HEK293 (cell line): ENCODE data around the gene GOLGA6C.
"Not testable (repeated sequence)": the region's sequence is repeated elsewhere in the genome, so short reads cannot be mapped to it uniquely, and the experiment has no call there.

Experiments
- CTCF ChIA-PET: fragments of 350-600 bp; formaldehyde crosslinking; extraction: SDS; loops from one replicate; lab custom pipeline; 2021; ENCODE audit warnings: antibody characterized with exemption; lab: Yijun Ruan, JAX
- POLR2A ChIA-PET: fragments of 300-600 bp; formaldehyde crosslinking; extraction: SDS; loops from one replicate; lab custom pipeline; 2020; ENCODE audit warnings: antibody characterized with exemption, inconsistent platforms; lab: Yijun Ruan, JAX
- H3K27ac ChIP-seq: fragments of 200-500 bp; sonication (Bioruptor generic); 2 replicates; pipeline ENCODE4 v1.5.1; 2014; ENCODE audit warnings: low read depth, low read length, control low read depth, inconsistent platforms; ENCODE audit errors: extremely low read depth
- H3K36me3 ChIP-seq, 2 experiments: fragments of 200-500 bp in 1 of 2; sonication (Bioruptor generic) in 1 of 2; 1 replicate in 1 of 2; 2 replicates in 1 of 2; pipeline ENCODE4 v1.5.1; 2014 to 2017; ENCODE audit warnings: inconsistent platforms in 2 of 2, low read length in 2 of 2; ENCODE audit not compliant: control insufficient read depth in 2 of 2, insufficient read depth in 1 of 2
- H3K4me1 ChIP-seq: fragments of 200-500 bp; sonication (Bioruptor generic); 2 replicates; pipeline ENCODE4 v1.5.1; 2014; ENCODE audit warnings: mild to moderate bottlenecking, low read length, inconsistent platforms; ENCODE audit not compliant: control insufficient read depth, insufficient read depth
- H3K4me3 ChIP-seq: 2 replicates; pipeline ENCODE4 v1.5.1; 2011; ENCODE audit warnings: low read depth, mild to moderate bottlenecking, control low read depth, low read length, moderate library complexity
- H3K9me3 ChIP-seq: fragments of 200-500 bp; sonication (Bioruptor generic); 2 replicates; pipeline ENCODE4 v1.5.1; 2014; ENCODE audit warnings: low read depth, low read length, inconsistent platforms; ENCODE audit not compliant: control insufficient read depth, insufficient read depth
- CTCF ChIP-seq: fragments of 450-650 bp; formaldehyde crosslinking; IDR thresholded peaks from 2 replicates; pipeline ENCODE4 v1.5.1; 2016; ENCODE audit warnings: missing biosample characterization, missing genetic modification characterization
- SCRT1 ChIP-seq: fragments of 450-650 bp; formaldehyde crosslinking; IDR thresholded peaks from 2 replicates; pipeline ENCODE4 v1.5.1; 2016; ENCODE audit warnings: missing biosample characterization, missing genetic modification characterization, borderline replicate concordance
- SCRT2 ChIP-seq: fragments of 450-650 bp; formaldehyde crosslinking; IDR thresholded peaks from 2 replicates; pipeline ENCODE4 v1.5.1; 2016; ENCODE audit warnings: missing biosample characterization, missing genetic modification characterization

GOLGA6C gene

GRCh38 chr15:75259873-75260272 is 1.7 kb downstream of the GOLGA6C start:
- POLR2A ChIA-PET, H3K9me3 ChIP-seq, CTCF ChIA-PET, H3K27ac ChIP-seq, H3K4me3 ChIP-seq, H3K4me1 ChIP-seq, H3K36me3 ChIP-seq: not testable (repeated sequence)

- H3K27ac ChIP-seq, H3K4me3 ChIP-seq, H3K9me3 ChIP-seq, H3K4me1 ChIP-seq, POLR2A ChIA-PET, H3K36me3 ChIP-seq: not testable (repeated sequence)
- CTCF ChIA-PET: interaction anchor here (0.6 to 1.2 kb wide), 3 partner anchors 903 to 967 kb away, joined by 3 to 5 read pairs (median 3); no protein-coding TSS in a partner anchor
Measured at GRCh38 chr15:75273751-75274359, 15.7 kb downstream of the GOLGA6C start.

- H3K36me3 ChIP-seq, H3K4me3 ChIP-seq, POLR2A ChIA-PET, H3K4me1 ChIP-seq, H3K9me3 ChIP-seq, H3K27ac ChIP-seq: not testable (repeated sequence)
- CTCF ChIA-PET: interaction anchor here (0.6 to 1.2 kb wide), 5 partner anchors 32 to 967 kb away, joined by 3 to 5 read pairs (median 3); no protein-coding TSS in a partner anchor
- TF ChIP-seq SCRT1 (tag by site-specific recombination) (peak; percentile 97), CTCF (tag by site-specific recombination) (peak; percentile 50; the same call in 1 of the 2 replicates), SCRT2 (peak; percentile 93)
Measured at GRCh38 chr15:75274509-75275107, 16.5 kb downstream of the GOLGA6C start.

- H3K27ac ChIP-seq, H3K4me1 ChIP-seq, H3K9me3 ChIP-seq, H3K36me3 ChIP-seq, H3K4me3 ChIP-seq, POLR2A ChIA-PET: not testable (repeated sequence)
- CTCF ChIA-PET: interaction anchor here (0.7 kb wide), 1 partner anchor 915 kb away, joined by 3 read pairs; no protein-coding TSS in a partner anchor
Measured at GRCh38 chr15:75275617-75276016, 17.5 kb downstream of the GOLGA6C start.

- POLR2A ChIA-PET, CTCF ChIA-PET: not testable (repeated sequence)
Measured at GRCh38 chr15:75278497-75278896, 20.4 kb downstream of the GOLGA6C start.

GRCh38 chr15:75282572-75282971 is 24.4 kb downstream of the GOLGA6C start, which contains the start of gene GOLGA6D:
TSS of gene GOLGA6D (plus strand) at chr15:75282835. CDS start at chr15:75282876, 41 bp downstream.
- CTCF ChIA-PET: not testable (repeated sequence)

More at GRCh38 chr15:75278497-75278896, 20.4 kb downstream of the GOLGA6C start:
- not testable (repeated sequence) for H3K4me1 ChIP-seq, H3K9me3 ChIP-seq, H3K36me3 ChIP-seq, H3K4me3 ChIP-seq, H3K27ac ChIP-seq

GRCh38 chr15:75284152-75284551 is 26.0 kb downstream of the GOLGA6C start:
- H3K27ac ChIP-seq, H3K36me3 ChIP-seq, H3K9me3 ChIP-seq, POLR2A ChIA-PET, H3K4me1 ChIP-seq, CTCF ChIA-PET, H3K4me3 ChIP-seq: not testable (repeated sequence)

More at GRCh38 chr15:75282572-75282971, 24.4 kb downstream of the GOLGA6C start, which contains the start of gene GOLGA6D:
- H3K36me3 ChIP-seq, H3K4me1 ChIP-seq, H3K27ac ChIP-seq, POLR2A ChIA-PET, H3K4me3 ChIP-seq, H3K9me3 ChIP-seq: not testable (repeated sequence)

GRCh38 chr15:75293660-75294059 is 35.5 kb downstream of the GOLGA6C start:
- H3K9me3 ChIP-seq, CTCF ChIA-PET, H3K36me3 ChIP-seq, H3K27ac ChIP-seq, H3K4me1 ChIP-seq, POLR2A ChIA-PET, H3K4me3 ChIP-seq: not testable (repeated sequence)

GRCh38 chr15:75298541-75299310 is 40.6 kb downstream of the GOLGA6C start:
- H3K9me3 ChIP-seq, H3K36me3 ChIP-seq, H3K4me3 ChIP-seq, POLR2A ChIA-PET, H3K27ac ChIP-seq, H3K4me1 ChIP-seq: not testable (repeated sequence)
- CTCF ChIA-PET: interaction anchor here (0.6 to 2.1 kb wide), 3 partner anchors 98 to 269 kb away, joined by 3 to 12 read pairs (median 3); no protein-coding TSS in a partner anchor
